Panc1 (cell line): ENCODE measurements around the gene SPAG5. TPM values are rescaled to one million over a fixed set of nuclear protein-coding genes. Genes with fewer than 3 reads are reported as not detected.

Experiments used
- ATAC-seq: fragments of 200-7000 bp; cut with Tn5 transposase; 2 replicates; pipeline ENCODE4 v1.9.1; 2020; ENCODE audit warnings: mild to moderate bottlenecking, moderate library complexity
- BruUV-seq: library from RNA; stranded (reverse); fragments of 400-500 nt; replicated peaks from 2 replicates; lab custom pipeline; 2021; lab: Mats Ljungman, UMichigan
- CTCF ChIA-PET: fragments of 300-600 bp; sonication (Branson Sonifier 250); formaldehyde crosslinking; loops from one replicate; lab custom pipeline; 2022; ENCODE audit warnings: antibody characterized with exemption; lab: Charles Lee
- POLR2A ChIA-PET: fragments of 300-600 bp; sonication (Branson Sonifier 250); formaldehyde crosslinking; loops from one replicate; lab custom pipeline; 2022; ENCODE audit warnings: antibody characterized with exemption; lab: Charles Lee
- DNase-seq: peaks from one replicate; pipeline ENCODE4 v3.0.0-alpha.2; 2010; ENCODE audit warnings: low read depth, low spot score
- H3K27ac ChIP-seq: 2 replicates; pipeline ENCODE4 v1.5.1; 2011; ENCODE audit warnings: mild to moderate bottlenecking, low read length, inconsistent platforms
- H3K27me3 ChIP-seq: fragments of 200-500 bp; sonication (Bioruptor generic); 2 replicates; pipeline ENCODE4 v1.6.0; 2014; ENCODE audit warnings: low read length, inconsistent platforms; ENCODE audit not compliant: control insufficient read depth, insufficient read depth
- H3K36me3 ChIP-seq: fragments of 200-500 bp; sonication (Bioruptor generic); 2 replicates; pipeline ENCODE4 v1.5.1; 2014; ENCODE audit warnings: inconsistent platforms, mild to moderate bottlenecking, low read length, moderate library complexity; ENCODE audit not compliant: control insufficient read depth, insufficient read depth
- H3K4me1 ChIP-seq: 2 replicates; pipeline ENCODE4 v1.5.1; 2011; ENCODE audit warnings: inconsistent platforms, mild to moderate bottlenecking, low read length, moderate library complexity; ENCODE audit not compliant: control insufficient read depth, insufficient read depth
- H3K4me3 ChIP-seq, 2 experiments: 2 replicates each; pipeline ENCODE4 v1.5.1; 2011 to 2012; ENCODE audit warnings: low read depth in 2 of 2, low read length in 2 of 2, mild to moderate bottlenecking in 2 of 2, inconsistent platforms in 1 of 2, moderate library complexity in 1 of 2
- H3K9me3 ChIP-seq: fragments of 200-500 bp; sonication (Bioruptor generic); 2 replicates; pipeline ENCODE4 v1.5.1; 2014; ENCODE audit warnings: low read depth, mild to moderate bottlenecking, inconsistent platforms, low read length, moderate library complexity; ENCODE audit not compliant: control insufficient read depth, insufficient read depth
- CTCF ChIP-seq: fragments of 450-650 bp; IDR thresholded peaks from 2 replicates; pipeline ENCODE4 v1.5.1; 2017; ENCODE audit warnings: mild to moderate bottlenecking
- POLR2AphosphoS5 ChIP-seq: IDR thresholded peaks from 2 replicates; pipeline ENCODE4 v1.6.1; 2012; ENCODE audit warnings: mild to moderate bottlenecking, low read depth, low read length, moderate library complexity
- REST ChIP-seq, 2 experiments: IDR thresholded peaks; 2 replicates each; pipeline ENCODE4 v1.6.1; 2011 to 2012; ENCODE audit warnings: low read depth in 2 of 2, control low read depth in 1 of 2, low read length in 1 of 2, mild to moderate bottlenecking in 1 of 2, moderate library complexity in 1 of 2; ENCODE audit not compliant: insufficient read depth in 1 of 2
- SIN3A ChIP-seq: IDR thresholded peaks from 2 replicates; pipeline ENCODE4 v1.6.1; 2012; ENCODE audit warnings: low read depth, mild to moderate bottlenecking, low read length, moderate library complexity, borderline replicate concordance; ENCODE audit not compliant: insufficient read depth
- TCF7L2 ChIP-seq: IDR thresholded peaks from 2 replicates; pipeline ENCODE4 v1.6.1; 2011; ENCODE audit warnings: mild to moderate bottlenecking, low read depth, low read length, inconsistent platforms
- in situ Hi-C: cut with HindIII; loops from 2 replicates; pipeline ENCODE4 v1.10.0; 2016; ENCODE audit warnings: low sequenced_read_pairs, low pct_unique_long_range_greater_than_20kb
- intact Hi-C: fragments of 100-400 bp; cut with micrococcal nuclease; formaldehyde crosslinking; loops from one replicate; pipeline ENCODE4 v1.10.0; 2022; ENCODE audit not compliant: unreplicated experiment
- total RNA-seq: library from RNA; stranded (reverse); gene quantifications from one replicate; pipeline ENCODE4 v1.2.1, GENCODE V29; 2021; ENCODE audit not compliant: unreplicated experiment

SPAG5 gene
- total RNA-seq, 1 experiment from 2014 or later = 152 TPM

GRCh38 chr17:28575126-28575795, 23.6 kb downstream of the SPAG5 start:
- CTCF ChIA-PET = interaction anchor here (0.9 kb wide), 1 partner anchor 159 kb away, joined by 3 read pairs; no protein-coding TSS in a partner anchor
- H3K27ac ChIP-seq = no peak overlapping the region
- no peaks in the 10 kb centered on the region for H3K27me3 ChIP-seq
- POLR2A ChIA-PET = no interaction called here
- no peaks in the 10 kb centered on the region for H3K9me3 ChIP-seq
- no peak overlapping the region for H3K4me3 ChIP-seq
- no TSS peak for BruUV-seq
- H3K36me3 ChIP-seq = peaks cover 3% of the 10 kb centered on the region
- DNase-seq (no peak), ATAC-seq (no peak)
- intact Hi-C loops = no loop called here
- H3K4me1 ChIP-seq = peaks cover 17% of the 10 kb centered on the region
- TF ChIP-seq TCF7L2 (no peak), REST (IDR thresholded peaks at IDR 0.05; ENCODE audit: insufficient read depth in 1 of 2, low read depth in 2 of 2, low read length in 1 of 2) (no peak), POLR2AphosphoS5 (no peak), SIN3A (no peak), CTCF (no peak)
- in situ Hi-C loops = no loop called here

GRCh38 chr17:28574526-28574925, 24.3 kb downstream of the SPAG5 start:
- POLR2A ChIA-PET = interaction anchor here (0.7 kb wide), 1 partner anchor 77 kb away, joined by 3 read pairs; no protein-coding TSS in a partner anchor
- no peak for TF ChIP-seq TCF7L2
- no peak for TF ChIP-seq REST (IDR thresholded peaks at IDR 0.05; ENCODE audit: insufficient read depth in 1 of 2, low read depth in 2 of 2, low read length in 1 of 2)
- no peak for TF ChIP-seq SIN3A
- no peak for TF ChIP-seq POLR2AphosphoS5
- no peak for TF ChIP-seq CTCF
- CTCF ChIA-PET = interaction anchor here (0.6 to 0.9 kb wide), 3 partner anchors 31 to 158 kb away, joined by 3 to 5 read pairs (median 3); no protein-coding TSS in a partner anchor
- ATAC-seq = no peak
- Histone ChIP-seq H3K27ac (no peak overlapping the region), H3K36me3 (peaks cover 3% of the 10 kb centered on the region), H3K27me3 (no peaks in the 10 kb centered on the region), H3K9me3 (no peaks in the 10 kb centered on the region), H3K4me1 (peaks cover 22% of the 10 kb centered on the region), H3K4me3 (no peak overlapping the region)
- DNase-seq = no peak
- in situ Hi-C loops (no loop called here), intact Hi-C loops (no loop called here)
- BruUV-seq = no TSS peak
